ENCODE results near the gene ACCS.

- TF ChIP-seq, protein P1, sequence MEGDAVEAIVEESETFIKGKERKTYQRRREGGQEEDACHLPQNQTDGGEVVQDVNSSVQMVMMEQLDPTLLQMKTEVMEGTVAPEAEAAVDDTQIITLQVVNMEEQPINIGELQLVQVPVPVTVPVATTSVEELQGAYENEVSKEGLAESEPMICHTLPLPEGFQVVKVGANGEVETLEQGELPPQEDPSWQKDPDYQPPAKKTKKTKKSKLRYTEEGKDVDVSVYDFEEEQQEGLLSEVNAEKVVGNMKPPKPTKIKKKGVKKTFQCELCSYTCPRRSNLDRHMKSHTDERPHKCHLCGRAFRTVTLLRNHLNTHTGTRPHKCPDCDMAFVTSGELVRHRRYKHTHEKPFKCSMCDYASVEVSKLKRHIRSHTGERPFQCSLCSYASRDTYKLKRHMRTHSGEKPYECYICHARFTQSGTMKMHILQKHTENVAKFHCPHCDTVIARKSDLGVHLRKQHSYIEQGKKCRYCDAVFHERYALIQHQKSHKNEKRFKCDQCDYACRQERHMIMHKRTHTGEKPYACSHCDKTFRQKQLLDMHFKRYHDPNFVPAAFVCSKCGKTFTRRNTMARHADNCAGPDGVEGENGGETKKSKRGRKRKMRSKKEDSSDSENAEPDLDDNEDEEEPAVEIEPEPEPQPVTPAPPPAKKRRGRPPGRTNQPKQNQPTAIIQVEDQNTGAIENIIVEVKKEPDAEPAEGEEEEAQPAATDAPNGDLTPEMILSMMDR (IDR thresholded peaks at IDR 0.05), result no peak
- no peak for TF ChIP-seq POLR2A (IDR thresholded peaks at IDR 0.05)
Measured at GRCh38 chr11:44097821-44098220, 31.8 kb downstream of the ACCS start.
